Measurements from ENCODE around the gene CLDN9.

DNA sequence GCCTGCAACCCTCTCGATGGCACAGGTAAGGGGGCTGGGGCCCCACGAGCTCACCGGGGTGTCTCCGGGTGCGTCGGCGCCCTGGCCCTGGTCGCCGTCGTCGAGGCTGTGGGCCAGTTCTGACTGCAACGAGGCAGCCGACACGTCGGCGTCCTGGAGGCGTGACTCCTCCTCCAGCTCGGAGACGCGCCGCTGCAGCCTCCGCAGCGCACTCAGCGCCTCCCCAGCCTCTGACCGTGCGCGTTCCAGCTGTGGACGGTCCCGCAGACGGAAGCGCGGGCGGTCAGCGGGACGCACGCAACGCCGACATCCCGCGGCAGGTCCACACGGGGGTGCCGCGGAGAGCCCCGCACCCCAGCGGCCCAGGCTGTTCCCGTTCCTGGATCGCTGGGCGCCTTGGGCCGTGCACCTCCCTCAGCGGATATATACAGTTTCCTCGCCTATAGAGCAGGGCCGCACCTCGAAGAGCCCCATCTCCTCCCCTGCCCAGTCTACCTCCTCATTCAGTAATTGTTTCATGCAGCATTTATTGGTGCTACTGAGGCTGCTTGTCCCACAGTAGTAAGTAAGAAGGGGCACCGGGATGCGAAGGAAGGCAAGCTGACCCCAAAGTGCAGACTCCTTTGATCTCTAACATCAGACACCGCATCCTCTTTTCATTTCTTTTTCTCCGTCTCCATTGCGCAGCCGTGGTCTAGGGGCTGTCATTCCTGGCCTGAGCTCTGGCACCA, 16.9 kb downstream of the CLDN9 start:
- TF ChIP-seq, protein P1, sequence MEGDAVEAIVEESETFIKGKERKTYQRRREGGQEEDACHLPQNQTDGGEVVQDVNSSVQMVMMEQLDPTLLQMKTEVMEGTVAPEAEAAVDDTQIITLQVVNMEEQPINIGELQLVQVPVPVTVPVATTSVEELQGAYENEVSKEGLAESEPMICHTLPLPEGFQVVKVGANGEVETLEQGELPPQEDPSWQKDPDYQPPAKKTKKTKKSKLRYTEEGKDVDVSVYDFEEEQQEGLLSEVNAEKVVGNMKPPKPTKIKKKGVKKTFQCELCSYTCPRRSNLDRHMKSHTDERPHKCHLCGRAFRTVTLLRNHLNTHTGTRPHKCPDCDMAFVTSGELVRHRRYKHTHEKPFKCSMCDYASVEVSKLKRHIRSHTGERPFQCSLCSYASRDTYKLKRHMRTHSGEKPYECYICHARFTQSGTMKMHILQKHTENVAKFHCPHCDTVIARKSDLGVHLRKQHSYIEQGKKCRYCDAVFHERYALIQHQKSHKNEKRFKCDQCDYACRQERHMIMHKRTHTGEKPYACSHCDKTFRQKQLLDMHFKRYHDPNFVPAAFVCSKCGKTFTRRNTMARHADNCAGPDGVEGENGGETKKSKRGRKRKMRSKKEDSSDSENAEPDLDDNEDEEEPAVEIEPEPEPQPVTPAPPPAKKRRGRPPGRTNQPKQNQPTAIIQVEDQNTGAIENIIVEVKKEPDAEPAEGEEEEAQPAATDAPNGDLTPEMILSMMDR (IDR thresholded peaks at IDR 0.05; ENCODE audit: low read length), result no peak
- TF ChIP-seq EZH2phosphoT487 (IDR thresholded peaks at IDR 0.05; ENCODE audit: low read length), result no peak

Measured in MM.1S (cell line).